Progenitor cell of endocrine pancreas (in vitro differentiated cells): Measurements from ENCODE around the gene RPS15A. TPM values are rescaled to one million over a fixed set of nuclear protein-coding genes. Genes with fewer than 3 reads are reported as not detected.
"Not testable (repeated sequence)": the region's sequence is repeated elsewhere in the genome, so short reads cannot be mapped to it uniquely, and the experiment has no call there.

ENCODE experiments used
- DNase-seq: peaks from one replicate; pipeline ENCODE4 v3.0.0; 2021; ENCODE audit warnings: low spot score; ENCODE audit not compliant: unreplicated experiment
- H3K27ac Mint-ChIP-seq: 2 replicates; pipeline ENCODE4 v1.8.0; 2021; ENCODE audit warnings: mild to moderate bottlenecking, moderate library complexity, mixed read lengths
- H3K27me3 Mint-ChIP-seq: 2 replicates; pipeline ENCODE4 v1.8.0; 2021; ENCODE audit warnings: mixed read lengths
- H3K36me3 Mint-ChIP-seq: 2 replicates; pipeline ENCODE4 v1.8.0; 2022; ENCODE audit warnings: mixed read lengths; ENCODE audit not compliant: insufficient read depth
- H3K4me1 Mint-ChIP-seq: 2 replicates; pipeline ENCODE4 v1.8.0; 2021; ENCODE audit warnings: low read depth, mixed read lengths
- H3K4me3 Mint-ChIP-seq: 2 replicates; pipeline ENCODE4 v1.8.0; 2021; ENCODE audit warnings: low read depth, mild to moderate bottlenecking, moderate library complexity, mixed read lengths
- H3K9me3 Mint-ChIP-seq: 2 replicates; pipeline ENCODE4 v1.8.0; 2021; ENCODE audit warnings: low read depth, mixed read lengths
- total RNA-seq: library from RNA; stranded (reverse); gene quantifications from 2 replicates; pipeline ENCODE4 v1.2.1, GENCODE V29; 2021
- TF ChIP-seq, protein P1 (sequence below): fragments of 200-600 bp; sonication (generic); IDR thresholded peaks from one replicate; pipeline ENCODE4 v1.5.0; 2021; ENCODE audit warnings: antibody characterized with exemption, mild to moderate bottlenecking; ENCODE audit not compliant: unreplicated experiment

The RPS15A gene
- total RNA-seq, 1 donor from 2014 or later = 1,546 TPM

- TF ChIP-seq, protein P1, sequence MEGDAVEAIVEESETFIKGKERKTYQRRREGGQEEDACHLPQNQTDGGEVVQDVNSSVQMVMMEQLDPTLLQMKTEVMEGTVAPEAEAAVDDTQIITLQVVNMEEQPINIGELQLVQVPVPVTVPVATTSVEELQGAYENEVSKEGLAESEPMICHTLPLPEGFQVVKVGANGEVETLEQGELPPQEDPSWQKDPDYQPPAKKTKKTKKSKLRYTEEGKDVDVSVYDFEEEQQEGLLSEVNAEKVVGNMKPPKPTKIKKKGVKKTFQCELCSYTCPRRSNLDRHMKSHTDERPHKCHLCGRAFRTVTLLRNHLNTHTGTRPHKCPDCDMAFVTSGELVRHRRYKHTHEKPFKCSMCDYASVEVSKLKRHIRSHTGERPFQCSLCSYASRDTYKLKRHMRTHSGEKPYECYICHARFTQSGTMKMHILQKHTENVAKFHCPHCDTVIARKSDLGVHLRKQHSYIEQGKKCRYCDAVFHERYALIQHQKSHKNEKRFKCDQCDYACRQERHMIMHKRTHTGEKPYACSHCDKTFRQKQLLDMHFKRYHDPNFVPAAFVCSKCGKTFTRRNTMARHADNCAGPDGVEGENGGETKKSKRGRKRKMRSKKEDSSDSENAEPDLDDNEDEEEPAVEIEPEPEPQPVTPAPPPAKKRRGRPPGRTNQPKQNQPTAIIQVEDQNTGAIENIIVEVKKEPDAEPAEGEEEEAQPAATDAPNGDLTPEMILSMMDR = no peak
- DNase-seq = no peak
- peak overlapping the region; percentile 49 for H3K27ac Mint-ChIP-seq
- peaks cover 38% of the 10 kb centered on the region for H3K4me1 Mint-ChIP-seq
- no peaks in the 10 kb centered on the region for H3K27me3 Mint-ChIP-seq
- peaks cover 40% of the 10 kb centered on the region for H3K36me3 Mint-ChIP-seq
- H3K4me3 Mint-ChIP-seq = no peak overlapping the region
- H3K9me3 Mint-ChIP-seq = no peaks in the 10 kb centered on the region
Observed at GRCh38 chr16:18784917-18785623, 5.1 kb downstream of the RPS15A start.

GRCh38 chr16:18783430-18784341 lies 6.4 kb downstream of the RPS15A start:
- no peak for DNase-seq
- H3K27ac Mint-ChIP-seq = no peak overlapping the region
- H3K36me3 Mint-ChIP-seq = peaks cover 36% of the 10 kb centered on the region
- peaks cover 29% of the 10 kb centered on the region for H3K4me1 Mint-ChIP-seq
- TF ChIP-seq, protein P1 = no peak
- H3K27me3 Mint-ChIP-seq = no peaks in the 10 kb centered on the region
- no peak overlapping the region for H3K4me3 Mint-ChIP-seq
- H3K9me3 Mint-ChIP-seq = no peaks in the 10 kb centered on the region

DNA sequence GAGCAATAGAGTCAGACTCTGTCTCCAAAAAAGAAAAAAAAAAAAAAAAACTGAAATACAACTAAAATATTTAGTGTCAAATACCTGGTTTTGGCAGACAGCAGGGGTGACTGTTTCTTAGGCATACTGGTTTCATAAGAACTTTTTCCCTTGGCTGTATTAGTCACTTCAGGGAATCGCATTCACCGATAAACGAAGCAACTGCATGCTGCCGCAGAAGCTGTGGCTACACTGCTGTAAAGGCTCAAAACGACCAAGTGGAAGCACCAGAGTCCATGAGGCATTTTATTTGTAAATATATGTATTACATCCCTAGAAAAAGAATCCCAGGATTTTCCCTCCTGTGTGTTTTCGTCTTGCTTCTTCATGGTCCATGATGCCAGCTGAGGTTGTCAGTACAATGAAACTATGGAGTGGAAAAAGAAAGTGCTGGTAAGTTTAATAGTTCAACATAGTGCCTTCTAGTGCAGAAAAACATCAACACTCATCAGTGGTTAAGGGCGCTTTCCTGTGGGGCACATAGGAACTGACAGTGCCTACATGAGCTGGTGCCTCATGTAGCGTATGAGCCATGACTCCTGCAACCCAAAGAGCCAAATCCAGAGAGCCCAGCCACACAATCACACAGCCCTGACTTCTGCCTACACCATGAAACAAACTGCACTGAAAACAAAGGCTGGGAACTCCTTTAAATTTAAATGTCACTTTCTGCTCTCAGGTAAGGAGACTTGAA lies 7.3 kb downstream of the RPS15A start:
- Mint-ChIP-seq H3K4me3 (no peak overlapping the region), H3K36me3 (peaks cover 28% of the 10 kb centered on the region), H3K9me3 (no peaks in the 10 kb centered on the region), H3K27ac (no peak overlapping the region), H3K27me3 (no peaks in the 10 kb centered on the region), H3K4me1 (peaks cover 21% of the 10 kb centered on the region)
- no peak for DNase-seq
- TF ChIP-seq, protein P1 = no peak

- Mint-ChIP-seq H3K36me3 (peaks cover 18% of the 10 kb centered on the region), H3K4me1 (peaks cover 12% of the 10 kb centered on the region)
- H3K27ac Mint-ChIP-seq, H3K9me3 Mint-ChIP-seq, DNase-seq, H3K4me3 Mint-ChIP-seq, H3K27me3 Mint-ChIP-seq: not testable (repeated sequence)
Observed at GRCh38 chr16:18781232-18781631, 8.9 kb downstream of the RPS15A start.

GRCh38 chr16:18780460-18781026 lies 9.6 kb downstream of the RPS15A start:
- H3K36me3 Mint-ChIP-seq = peaks cover 17% of the 10 kb centered on the region
- DNase-seq, H3K27me3 Mint-ChIP-seq, H3K4me3 Mint-ChIP-seq, H3K9me3 Mint-ChIP-seq, H3K27ac Mint-ChIP-seq, H3K4me1 Mint-ChIP-seq: not testable (repeated sequence)

- H3K4me1 Mint-ChIP-seq, H3K4me3 Mint-ChIP-seq, H3K36me3 Mint-ChIP-seq, DNase-seq, H3K27me3 Mint-ChIP-seq, H3K9me3 Mint-ChIP-seq, H3K27ac Mint-ChIP-seq: not testable (repeated sequence)
Observed at GRCh38 chr16:18777664-18778063, 12.5 kb downstream of the RPS15A start.

- not testable (repeated sequence) for H3K36me3 Mint-ChIP-seq, H3K4me1 Mint-ChIP-seq, H3K4me3 Mint-ChIP-seq, DNase-seq, H3K27ac Mint-ChIP-seq, H3K27me3 Mint-ChIP-seq, H3K9me3 Mint-ChIP-seq
Observed at GRCh38 chr16:18776334-18776733, 13.8 kb downstream of the RPS15A start.

GRCh38 chr16:18774651-18775050 lies 15.5 kb downstream of the RPS15A start:
- H3K4me1 Mint-ChIP-seq, H3K4me3 Mint-ChIP-seq, H3K9me3 Mint-ChIP-seq, H3K27me3 Mint-ChIP-seq, H3K27ac Mint-ChIP-seq, H3K36me3 Mint-ChIP-seq, DNase-seq: not testable (repeated sequence)

DNA sequence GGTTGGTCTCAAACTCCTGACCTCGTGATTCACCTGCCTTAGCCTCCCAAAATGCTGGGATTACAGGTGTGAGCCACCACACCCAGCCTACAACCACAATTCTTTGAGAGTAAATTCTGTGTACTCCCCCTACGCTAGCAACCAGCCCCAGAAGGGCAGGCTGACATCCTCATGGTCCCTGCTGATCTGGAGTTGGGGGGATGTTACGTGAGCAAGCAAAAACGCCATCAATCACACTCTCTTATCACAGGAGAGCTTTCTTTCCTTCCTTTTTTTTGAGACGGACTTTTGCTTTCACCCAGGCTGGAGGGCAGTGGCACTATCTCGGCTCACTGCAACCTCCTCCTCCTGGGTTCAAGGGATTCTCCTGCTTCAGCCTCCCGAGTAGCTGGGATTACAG lies 18.0 kb downstream of the RPS15A start:
- H3K4me3 Mint-ChIP-seq, DNase-seq, H3K27me3 Mint-ChIP-seq, H3K36me3 Mint-ChIP-seq, H3K9me3 Mint-ChIP-seq, H3K27ac Mint-ChIP-seq, H3K4me1 Mint-ChIP-seq: not testable (repeated sequence)
